Neural cell (in vitro differentiated cells): ENCODE results near the gene MLIP. TPM values are rescaled to one million over a fixed set of nuclear protein-coding genes. Genes with fewer than 3 reads are reported as not detected.

Source experiments
- H2AFZ ChIP-seq: fragments of 200-600, 300-800 bp; sonication (generic), shearing (Covaris generic); 2 replicates; pipeline ENCODE4 v1.6.0; 2014; ENCODE audit warnings: low read depth, mild to moderate bottlenecking, antibody characterized with exemption, low read length, moderate library complexity
- H3F3A ChIP-seq: fragments of 200-600 bp; shearing (Covaris generic); 2 replicates; pipeline ENCODE4 v1.6.1; 2016; ENCODE audit warnings: mild to moderate bottlenecking, moderate library complexity, mixed read lengths, antibody characterized with exemption, low read length; ENCODE audit not compliant: insufficient read depth, poor library complexity, severe bottlenecking
- H3K27ac ChIP-seq: fragments of 200-600, 300-800 bp; sonication (generic), shearing (Covaris generic); 2 replicates; pipeline ENCODE4 v1.5.1; 2014; ENCODE audit warnings: mild to moderate bottlenecking, low read length, moderate library complexity
- H3K27me3 ChIP-seq: fragments of 300-800, 200-600 bp; sonication (generic), shearing (Covaris generic); 2 replicates; pipeline ENCODE4 v1.6.0; 2014; ENCODE audit warnings: mild to moderate bottlenecking, low read depth, low read length, moderate library complexity; ENCODE audit not compliant: insufficient read depth
- H3K36me3 ChIP-seq: fragments of 300-800, 200-600 bp; sonication (generic), shearing (Covaris generic); 2 replicates; pipeline ENCODE4 v1.5.1; 2014; ENCODE audit warnings: mild to moderate bottlenecking, antibody characterized with exemption, low read length, moderate library complexity; ENCODE audit not compliant: insufficient read depth
- H3K4me2 ChIP-seq: fragments of 300-800, 200-600 bp; sonication (generic), shearing (Covaris generic); 2 replicates; pipeline ENCODE4 v1.6.0; 2014; ENCODE audit warnings: mild to moderate bottlenecking, low read length
- H3K4me3 ChIP-seq: fragments of 300-800, 200-600 bp; sonication (generic), shearing (Covaris generic); 2 replicates; pipeline ENCODE4 v1.5.1; 2014; ENCODE audit warnings: mild to moderate bottlenecking, low read length, moderate library complexity
- H3K79me2 ChIP-seq: fragments of 200-600 bp; shearing (Covaris generic); replicated peaks from 2 replicates; pipeline ENCODE4 v1.6.0; 2014; ENCODE audit warnings: mild to moderate bottlenecking, low read length, moderate library complexity; ENCODE audit not compliant: insufficient read depth
- H3K9ac ChIP-seq: fragments of 300-800, 200-600 bp; sonication (generic), shearing (Covaris generic); 2 replicates; pipeline ENCODE4 v1.6.1; 2016; ENCODE audit warnings: mild to moderate bottlenecking, low read length, mixed read lengths
- H3K9me2 ChIP-seq: fragments of 200-600 bp; shearing (Covaris generic); 2 replicates; pipeline ENCODE4 v1.6.1; 2016; ENCODE audit warnings: mild to moderate bottlenecking, low read length, mixed read lengths; ENCODE audit not compliant: insufficient read depth
- H3K9me3 ChIP-seq: fragments of 200-600, 300-800 bp; sonication (generic), shearing (Covaris generic); 2 replicates; pipeline ENCODE4 v1.6.1; 2016; ENCODE audit warnings: mild to moderate bottlenecking, mixed run types, low read length, moderate library complexity, mixed read lengths
- H4K20me1 ChIP-seq: fragments of 200-600 bp; shearing (Covaris generic); 2 replicates; pipeline ENCODE4 v1.6.1; 2016; ENCODE audit warnings: mild to moderate bottlenecking, mixed run types; ENCODE audit not compliant: insufficient read depth
- CTCF ChIP-seq: fragments of 450-650 bp; IDR thresholded peaks from 2 replicates; pipeline ENCODE4 v1.5.1; 2014; ENCODE audit warnings: antibody characterized with exemption, mild to moderate bottlenecking, moderate library complexity; ENCODE audit not compliant: poor library complexity, severe bottlenecking
- EP300 ChIP-seq: fragments of 450-650 bp; conservative IDR thresholded peaks from 2 replicates; pipeline ENCODE4 v1.6.1; 2014; ENCODE audit warnings: antibody characterized with exemption, mild to moderate bottlenecking, moderate library complexity; ENCODE audit not compliant: poor library complexity, severe bottlenecking
- EZH2 ChIP-seq: fragments of 200-600, 300-800 bp; shearing (Covaris generic), sonication (generic); IDR thresholded peaks from 2 replicates; pipeline ENCODE4 v1.6.1; 2014; ENCODE audit warnings: antibody characterized with exemption, low read length, borderline replicate concordance, mild to moderate bottlenecking; ENCODE audit not compliant: insufficient read depth, poor library complexity, severe bottlenecking
- MXI1 ChIP-seq: fragments of 450-650 bp; conservative IDR thresholded peaks from 2 replicates; pipeline ENCODE4 v1.6.1; 2014; ENCODE audit warnings: antibody characterized with exemption, mild to moderate bottlenecking; ENCODE audit not compliant: poor library complexity, severe bottlenecking
- POLR2AphosphoS5 ChIP-seq: IDR thresholded peaks from 2 replicates; pipeline ENCODE4 v1.6.1; 2012
- RAD21 ChIP-seq: fragments of 450-650 bp; conservative IDR thresholded peaks from 2 replicates; pipeline ENCODE4 v1.6.1; 2014; ENCODE audit warnings: antibody characterized with exemption, mild to moderate bottlenecking, moderate library complexity
- REST ChIP-seq: IDR thresholded peaks from 2 replicates; pipeline ENCODE4 v1.6.1; 2012; ENCODE audit warnings: borderline replicate concordance
- SMC3 ChIP-seq: fragments of 450-650 bp; conservative IDR thresholded peaks from 2 replicates; pipeline ENCODE4 v1.6.1; 2014; ENCODE audit warnings: antibody characterized with exemption, mild to moderate bottlenecking, moderate library complexity; ENCODE audit not compliant: poor library complexity
- TAF1 ChIP-seq: IDR thresholded peaks from 2 replicates; pipeline ENCODE4 v1.6.1; 2012; ENCODE audit warnings: low read depth
- polyA plus RNA-seq: library from polyadenylated mRNA; depleted of rRNA; stranded (reverse); fragments of >200 nt; gene quantifications from 2 replicates; pipeline ENCODE4 v1.2.3, GENCODE V29; 2014

Gene MLIP
- polyA plus RNA-seq, 1 donor from 2014 or later: not detected

- Histone ChIP-seq H3K79me2 (no peaks in the 10 kb centered on the region), H3K9ac (no peak overlapping the region), H3K9me3 (no peaks in the 10 kb centered on the region), H3K4me3 (no peak overlapping the region), H2AFZ (no peak overlapping the region), H3K27me3 (no peaks in the 10 kb centered on the region), H4K20me1 (no peaks in the 10 kb centered on the region), H3F3A (no peaks in the 10 kb centered on the region), H3K27ac (no peak overlapping the region), H3K9me2 (no peaks in the 10 kb centered on the region), H3K4me2 (no peak overlapping the region), H3K36me3 (no peaks in the 10 kb centered on the region)
- TF ChIP-seq EP300 (no peak), CTCF (no peak), SMC3 (no peak), POLR2AphosphoS5 (no peak), EZH2 (no peak), MXI1 (no peak), REST (no peak), RAD21 (no peak), TAF1 (no peak)
Observed at GRCh38 chr6:54266400-54266923, 155.2 kb downstream of the MLIP start.

GRCh38 chr6:54267798-54268197 lies 156.6 kb downstream of the MLIP start:
- H3K4me3 ChIP-seq: no peak overlapping the region
- TF ChIP-seq REST (no peak), TAF1 (no peak), CTCF (peak; percentile 62), MXI1 (no peak), POLR2AphosphoS5 (no peak), SMC3 (peak; percentile 70), EP300 (no peak), RAD21 (peak; percentile 59), EZH2 (no peak)
- no peak overlapping the region for H3K9ac ChIP-seq

More at GRCh38 chr6:54267798-54268197, 156.6 kb downstream of the MLIP start:
- no peak overlapping the region for H3K27ac ChIP-seq
- no peaks in the 10 kb centered on the region for H3K36me3 ChIP-seq
- H3K9me3 ChIP-seq: no peaks in the 10 kb centered on the region
- H2AFZ ChIP-seq: no peak overlapping the region
- H3F3A ChIP-seq: no peaks in the 10 kb centered on the region
- H3K79me2 ChIP-seq: no peaks in the 10 kb centered on the region
- H3K4me2 ChIP-seq: no peak overlapping the region
- H3K9me2 ChIP-seq: no peaks in the 10 kb centered on the region
- H3K27me3 ChIP-seq: no peaks in the 10 kb centered on the region
- H4K20me1 ChIP-seq: no peaks in the 10 kb centered on the region
